NB4 (cell line): Measurements from ENCODE around the gene DMRTB1.

ENCODE experiments used
- DNase-seq: peaks from one replicate; pipeline ENCODE4 v3.0.0; 2010; ENCODE audit warnings: low read depth
- H3K4me3 ChIP-seq: one replicate; pipeline ENCODE4 v1.5.1; 2011; ENCODE audit warnings: mild to moderate bottlenecking, low read depth, low read length, moderate library complexity
- MAX ChIP-seq: IDR thresholded peaks from 2 replicates; pipeline ENCODE4 v1.6.1; 2011; ENCODE audit warnings: low read depth, low read length
- MYC ChIP-seq: IDR thresholded peaks from 2 replicates; pipeline ENCODE4 v1.6.1; 2011; ENCODE audit warnings: low read depth, low read length
- POLR2A ChIP-seq: IDR thresholded peaks from 2 replicates; pipeline ENCODE4 v1.6.1; 2011; ENCODE audit warnings: mild to moderate bottlenecking; ENCODE audit not compliant: insufficient read length; ENCODE audit errors: extremely low read depth
- TF ChIP-seq, protein P1 (sequence below): IDR thresholded peaks from one replicate; pipeline ENCODE4 v1.5.1; 2012; ENCODE audit warnings: low read depth, low read length

Gene DMRTB1

GRCh38 chr1:53483170-53483569 is 24.0 kb downstream of the DMRTB1 start:
- TF ChIP-seq POLR2A (no peak), MAX (no peak), MYC (no peak)
- TF ChIP-seq, protein P1, sequence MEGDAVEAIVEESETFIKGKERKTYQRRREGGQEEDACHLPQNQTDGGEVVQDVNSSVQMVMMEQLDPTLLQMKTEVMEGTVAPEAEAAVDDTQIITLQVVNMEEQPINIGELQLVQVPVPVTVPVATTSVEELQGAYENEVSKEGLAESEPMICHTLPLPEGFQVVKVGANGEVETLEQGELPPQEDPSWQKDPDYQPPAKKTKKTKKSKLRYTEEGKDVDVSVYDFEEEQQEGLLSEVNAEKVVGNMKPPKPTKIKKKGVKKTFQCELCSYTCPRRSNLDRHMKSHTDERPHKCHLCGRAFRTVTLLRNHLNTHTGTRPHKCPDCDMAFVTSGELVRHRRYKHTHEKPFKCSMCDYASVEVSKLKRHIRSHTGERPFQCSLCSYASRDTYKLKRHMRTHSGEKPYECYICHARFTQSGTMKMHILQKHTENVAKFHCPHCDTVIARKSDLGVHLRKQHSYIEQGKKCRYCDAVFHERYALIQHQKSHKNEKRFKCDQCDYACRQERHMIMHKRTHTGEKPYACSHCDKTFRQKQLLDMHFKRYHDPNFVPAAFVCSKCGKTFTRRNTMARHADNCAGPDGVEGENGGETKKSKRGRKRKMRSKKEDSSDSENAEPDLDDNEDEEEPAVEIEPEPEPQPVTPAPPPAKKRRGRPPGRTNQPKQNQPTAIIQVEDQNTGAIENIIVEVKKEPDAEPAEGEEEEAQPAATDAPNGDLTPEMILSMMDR, result no peak
- no peak for DNase-seq
- H3K4me3 ChIP-seq, result no peak overlapping the region

DNA sequence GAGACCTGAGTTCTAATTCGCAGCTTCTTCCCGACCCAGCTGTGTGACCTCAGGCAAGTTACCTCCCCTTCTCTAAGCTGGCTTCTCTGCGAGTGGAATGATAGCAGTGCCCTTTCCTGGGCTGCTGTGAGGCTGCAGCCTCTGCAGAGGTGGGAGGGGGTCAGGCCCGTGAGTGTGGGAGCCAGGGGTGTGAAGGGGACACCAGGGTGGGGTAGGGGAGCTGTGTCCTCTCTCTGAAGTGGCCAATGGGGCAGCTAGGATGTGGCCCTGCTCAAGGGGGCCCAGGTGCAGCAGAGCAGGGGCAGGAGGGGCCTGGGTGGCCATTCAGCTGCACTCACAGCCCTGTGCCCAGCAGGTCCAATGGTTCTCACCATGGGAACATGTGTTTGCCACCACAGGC is 24.5 kb downstream of the DMRTB1 start:
- H3K4me3 ChIP-seq, result no peak overlapping the region
- TF ChIP-seq POLR2A, result no peak
- TF ChIP-seq, protein P1, result no peak
- no peak for TF ChIP-seq MYC
- no peak for TF ChIP-seq MAX
- DNase-seq, result no peak

- DNase-seq, result no peak
- H3K4me3 ChIP-seq, result no peak overlapping the region
- TF ChIP-seq MYC (no peak), POLR2A (no peak), MAX (no peak)
- TF ChIP-seq, protein P1, result no peak
Observed at GRCh38 chr1:53484705-53485477, 25.7 kb downstream of the DMRTB1 start.

DNA sequence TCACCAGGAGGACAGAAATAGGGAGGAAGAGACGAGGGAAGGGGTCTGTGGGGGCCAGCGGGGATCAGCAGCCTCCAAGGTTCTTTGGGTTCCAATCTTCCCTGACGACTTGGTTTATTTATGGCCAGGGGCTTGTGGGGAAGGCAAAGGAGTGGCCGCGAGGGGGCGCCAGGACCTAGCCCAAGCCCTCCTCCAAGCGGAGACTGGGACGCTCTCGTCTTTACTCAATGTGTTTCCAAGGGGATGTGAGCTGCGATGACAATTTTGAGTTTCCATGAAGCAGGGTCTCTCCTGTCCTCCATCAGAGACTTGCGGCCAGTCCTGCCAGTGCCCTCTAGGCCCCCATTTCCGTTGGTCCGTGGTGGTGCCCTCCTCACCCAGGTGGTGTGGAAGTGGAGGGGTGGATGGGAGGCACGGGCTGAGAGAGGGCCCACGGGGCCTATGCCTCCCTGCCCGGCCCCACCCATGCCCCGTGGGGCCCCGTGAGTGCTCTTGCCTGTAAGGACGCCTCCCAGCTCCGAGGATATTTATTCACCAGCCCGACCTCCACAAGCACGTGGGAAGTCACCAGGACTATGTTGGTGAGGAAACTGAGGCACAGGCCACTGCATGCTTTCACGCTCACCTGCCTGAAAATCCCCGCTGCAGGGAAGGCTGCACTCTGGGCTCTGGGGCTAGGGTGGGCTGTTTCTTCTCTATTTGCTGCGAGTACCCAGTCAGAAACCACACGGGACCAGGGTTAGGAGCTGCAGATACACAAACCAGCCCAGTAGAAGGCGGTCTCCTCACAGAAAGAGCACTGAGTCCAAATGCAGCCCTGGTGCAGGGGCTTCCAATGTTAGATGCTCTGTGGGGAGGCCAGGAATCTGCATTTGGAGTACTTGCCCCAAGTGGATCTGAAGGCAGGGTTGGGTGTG is 26.5 kb downstream of the DMRTB1 start:
- H3K4me3 ChIP-seq, result no peak overlapping the region
- peak; percentile 80 for DNase-seq
- TF ChIP-seq POLR2A, result no peak
- TF ChIP-seq MAX, result no peak
- TF ChIP-seq, protein P1, result peak; percentile 69
- TF ChIP-seq MYC, result no peak

DNA sequence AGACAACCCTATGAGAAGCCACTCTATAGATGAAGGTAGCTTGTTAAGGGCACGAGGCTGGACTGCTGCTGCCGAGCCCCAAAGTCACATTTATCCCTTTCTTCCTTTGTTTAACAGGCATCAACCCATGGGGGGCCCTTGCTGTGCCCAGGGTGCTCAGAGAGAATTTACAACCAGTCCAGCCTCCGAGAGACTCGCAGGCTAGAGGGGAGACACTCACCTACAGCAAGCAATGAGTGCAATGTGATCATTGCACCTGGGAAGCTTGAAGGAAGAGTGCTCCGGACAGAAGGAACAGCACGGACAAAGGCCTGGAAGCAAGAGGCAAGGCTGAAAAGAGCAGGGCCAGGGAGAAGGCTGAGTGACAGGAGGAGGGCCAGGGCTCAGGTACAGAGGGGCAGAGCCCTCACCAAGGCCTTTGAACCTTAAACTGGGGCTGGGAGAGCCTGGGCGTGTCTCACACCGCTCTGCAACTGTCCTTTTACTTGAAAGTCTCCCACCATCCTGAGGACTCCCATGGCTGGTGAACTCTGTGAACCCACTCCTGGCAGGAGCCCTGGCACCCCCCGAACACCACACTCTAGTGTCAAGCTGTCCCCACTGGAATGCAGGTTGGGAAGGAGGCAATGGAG is 27.3 kb downstream of the DMRTB1 start:
- no peak overlapping the region for H3K4me3 ChIP-seq
- no peak for DNase-seq
- TF ChIP-seq POLR2A (no peak), MYC (no peak), MAX (no peak)
- TF ChIP-seq, protein P1, result no peak
